ENCODE results near the gene LPCAT2.

Gene LPCAT2

GRCh38 chr16:55622272-55622671 lies 113.4 kb downstream of the LPCAT2 start:
- DNase-seq (ENCODE audit: low read depth in 1 of 2, low spot score in 1 of 2): no peak
- in situ Hi-C loops (cut with HindIII; ENCODE audit: low pct_unique_long_range_greater_than_20kb, low sequenced_read_pairs): no loop called here
- TF ChIP-seq JUND (IDR thresholded peaks at IDR 0.05; ENCODE audit: low read depth): no peak

GRCh38 chr16:55622930-55623561 lies 114.2 kb downstream of the LPCAT2 start:
- in situ Hi-C loops (cut with HindIII; ENCODE audit: low pct_unique_long_range_greater_than_20kb, low sequenced_read_pairs): no loop called here
- TF ChIP-seq JUND (IDR thresholded peaks at IDR 0.05; ENCODE audit: low read depth): no peak
- peak; percentile 5 to 39 for DNase-seq (ENCODE audit: low read depth in 1 of 2, low spot score in 1 of 2)

- DNase-seq (ENCODE audit: low read depth in 1 of 2, low spot score in 1 of 2): no peak
- TF ChIP-seq JUND (IDR thresholded peaks at IDR 0.05; ENCODE audit: low read depth): no peak
- in situ Hi-C loops (cut with HindIII; ENCODE audit: low pct_unique_long_range_greater_than_20kb, low sequenced_read_pairs): no loop called here
Observed at GRCh38 chr16:55623640-55624039, 114.8 kb downstream of the LPCAT2 start.

- TF ChIP-seq JUND (IDR thresholded peaks at IDR 0.05; ENCODE audit: low read depth): no peak
- DNase-seq (ENCODE audit: low read depth in 1 of 2, low spot score in 1 of 2): no peak
- in situ Hi-C loops (cut with HindIII; ENCODE audit: low pct_unique_long_range_greater_than_20kb, low sequenced_read_pairs): no loop called here
Observed at GRCh38 chr16:55624696-55625095, 115.8 kb downstream of the LPCAT2 start.

- no peak for TF ChIP-seq JUND (IDR thresholded peaks at IDR 0.05; ENCODE audit: low read depth)
- DNase-seq (ENCODE audit: low read depth in 1 of 2, low spot score in 1 of 2): no peak
- in situ Hi-C loops (cut with HindIII; ENCODE audit: low pct_unique_long_range_greater_than_20kb, low sequenced_read_pairs): no loop called here
Observed at GRCh38 chr16:55625843-55626242, 117.0 kb downstream of the LPCAT2 start.

- TF ChIP-seq JUND (IDR thresholded peaks at IDR 0.05; ENCODE audit: low read depth): no peak
- DNase-seq (ENCODE audit: low read depth in 1 of 2, low spot score in 1 of 2): no peak
- in situ Hi-C loops (cut with HindIII; ENCODE audit: low pct_unique_long_range_greater_than_20kb, low sequenced_read_pairs): no loop called here
Observed at GRCh38 chr16:55628306-55628968, 119.6 kb downstream of the LPCAT2 start.

GRCh38 chr16:55630774-55631173 lies 121.9 kb downstream of the LPCAT2 start:
- no peak for DNase-seq (ENCODE audit: low read depth in 1 of 2, low spot score in 1 of 2)
- in situ Hi-C loops (cut with HindIII; ENCODE audit: low pct_unique_long_range_greater_than_20kb, low sequenced_read_pairs): no loop called here
- TF ChIP-seq JUND (IDR thresholded peaks at IDR 0.05; ENCODE audit: low read depth): no peak

GRCh38 chr16:55632259-55632658 lies 123.4 kb downstream of the LPCAT2 start:
- TF ChIP-seq JUND (IDR thresholded peaks at IDR 0.05; ENCODE audit: low read depth): no peak
- DNase-seq (ENCODE audit: low read depth in 1 of 2, low spot score in 1 of 2): no peak
- in situ Hi-C loops (cut with HindIII; ENCODE audit: low pct_unique_long_range_greater_than_20kb, low sequenced_read_pairs): no loop called here

GRCh38 chr16:55634193-55634592 lies 125.3 kb downstream of the LPCAT2 start:
- TF ChIP-seq JUND (IDR thresholded peaks at IDR 0.05; ENCODE audit: low read depth): no peak
- in situ Hi-C loops (cut with HindIII; ENCODE audit: low pct_unique_long_range_greater_than_20kb, low sequenced_read_pairs): no loop called here
- no peak for DNase-seq (ENCODE audit: low read depth in 1 of 2, low spot score in 1 of 2)

Data from T47D (cell line).